Ectodermal cell (in vitro differentiated cells): ENCODE measurements around the gene ESPNL.

Experiments used
- H3K27ac ChIP-seq: 2 replicates; pipeline ENCODE4 v1.7.0; 2013; ENCODE audit warnings: mild to moderate bottlenecking, low read depth, low read length; ENCODE audit not compliant: insufficient read depth, poor library complexity, severe bottlenecking
- H3K27me3 ChIP-seq: 2 replicates; pipeline ENCODE4 v1.7.0; 2013; ENCODE audit warnings: mild to moderate bottlenecking, low read length; ENCODE audit not compliant: insufficient read depth, control insufficient read depth, poor library complexity, severe bottlenecking
- H3K36me3 ChIP-seq: one replicate; pipeline ENCODE4 v1.7.0; 2013; ENCODE audit warnings: low read length; ENCODE audit not compliant: control insufficient read depth, insufficient read depth
- H3K4me1 ChIP-seq: one replicate; pipeline ENCODE4 v1.7.0; 2013; ENCODE audit warnings: low read length; ENCODE audit not compliant: control insufficient read depth, insufficient read depth
- H3K4me3 ChIP-seq: 2 replicates; pipeline ENCODE4 v1.7.0; 2013; ENCODE audit warnings: low read depth, low read length, control low read depth; ENCODE audit not compliant: insufficient read depth
- H3K9me3 ChIP-seq: 2 replicates; pipeline ENCODE4 v1.7.0; 2013; ENCODE audit warnings: mild to moderate bottlenecking, low read length, moderate library complexity; ENCODE audit not compliant: control insufficient read depth
- WGBS, 2 experiments: methylation state at CpG; one replicate each; pipeline ENCODE4 v1.1.7; 2013; ENCODE audit warnings: missing lambda C conversion rate in 2 of 2; 5-methylcytosine and 5-hydroxymethylcytosine counted together

ESPNL gene

GRCh38 chr2:238174701-238175100 is 74.6 kb downstream of the ESPNL start:
- no peaks in the 10 kb centered on the region for H3K27me3 ChIP-seq
- no peak overlapping the region for H3K27ac ChIP-seq
- H3K36me3 ChIP-seq, result peaks cover 33% of the 10 kb centered on the region
- H3K4me3 ChIP-seq, result no peak overlapping the region
- no peaks in the 10 kb centered on the region for H3K9me3 ChIP-seq
- H3K4me1 ChIP-seq, result no peaks in the 10 kb centered on the region
- 95 to 97% methylated on average over 3 of the region's 3 CpGs for WGBS, 2 experiments

DNA sequence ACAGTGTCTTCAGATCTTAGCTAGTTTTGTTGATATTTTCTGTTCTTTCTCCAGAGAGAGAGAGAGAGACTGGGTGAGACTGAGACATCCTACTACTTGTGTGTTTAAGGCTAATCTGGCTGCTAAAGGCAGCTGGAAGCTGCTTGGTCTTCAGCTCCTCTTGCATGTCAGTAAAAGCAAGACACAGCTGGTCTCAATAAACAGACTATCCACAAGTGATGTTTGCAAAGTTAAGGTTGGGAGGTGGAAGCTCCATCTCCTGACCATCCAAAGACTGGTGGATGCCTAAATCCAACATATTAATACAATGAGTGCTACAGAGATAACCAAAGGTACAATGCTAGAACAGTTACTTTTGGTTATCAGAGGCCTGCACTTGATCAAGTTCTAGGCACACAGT is 76.5 kb downstream of the ESPNL start:
- Histone ChIP-seq H3K27me3 (no peaks in the 10 kb centered on the region), H3K27ac (no peak overlapping the region), H3K9me3 (no peaks in the 10 kb centered on the region), H3K36me3 (peaks cover 48% of the 10 kb centered on the region), H3K4me1 (no peaks in the 10 kb centered on the region), H3K4me3 (no peak overlapping the region)

DNA sequence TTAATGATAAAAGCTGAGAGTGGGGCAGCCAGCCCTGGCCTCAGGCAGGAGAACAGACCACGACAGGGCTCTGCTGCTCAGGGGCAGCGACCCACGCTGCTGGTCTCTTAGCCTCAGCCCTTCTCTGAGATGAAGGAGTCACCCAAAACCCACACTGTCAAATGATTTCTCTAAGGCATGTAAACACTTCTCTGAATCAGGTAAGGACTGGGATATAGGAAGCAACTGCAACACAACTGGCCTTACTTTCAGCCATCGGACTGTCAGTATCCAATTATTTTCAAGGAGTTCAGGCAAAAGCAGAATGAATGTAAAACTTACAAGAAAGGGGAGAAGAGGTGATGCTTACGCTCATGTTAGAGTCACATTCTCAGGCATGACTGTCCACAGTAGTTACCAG is 80.4 kb downstream of the ESPNL start:
- 96 to 97% methylated on average over 5 of the region's 5 CpGs for WGBS, 2 experiments
- H3K9me3 ChIP-seq, result no peaks in the 10 kb centered on the region
- H3K36me3 ChIP-seq, result peaks cover 66% of the 10 kb centered on the region
- no peaks in the 10 kb centered on the region for H3K4me1 ChIP-seq
- H3K4me3 ChIP-seq, result no peak overlapping the region
- H3K27me3 ChIP-seq, result no peaks in the 10 kb centered on the region
- H3K27ac ChIP-seq, result no peak overlapping the region

- no peak overlapping the region for H3K4me3 ChIP-seq
Measured at GRCh38 chr2:238182362-238182761, 82.2 kb downstream of the ESPNL start.

More at GRCh38 chr2:238182362-238182761, 82.2 kb downstream of the ESPNL start:
- 96% methylated on average over 6 of the region's 6 CpGs for WGBS, 2 experiments
- H3K27ac ChIP-seq, result no peak overlapping the region
- H3K27me3 ChIP-seq, result no peaks in the 10 kb centered on the region
- H3K4me1 ChIP-seq, result no peaks in the 10 kb centered on the region
- H3K36me3 ChIP-seq, result peaks cover 71% of the 10 kb centered on the region
- H3K9me3 ChIP-seq, result no peaks in the 10 kb centered on the region
